Subcutaneous abdominal adipose tissue (tissue), 5 donors: Measurements from ENCODE around the gene MYBBP1A.

Experiments used
- H3K27ac ChIP-seq: one replicate; pipeline ENCODE4 v1.7.0; 2013; ENCODE audit warnings: low read depth, mild to moderate bottlenecking, inconsistent platforms, low read length, moderate library complexity
- H3K27me3 ChIP-seq, 5 donors: one replicate each; pipeline ENCODE4 v1.7.0; 2013; ENCODE audit warnings: low read length in 5 of 5, inconsistent platforms in 1 of 5; ENCODE audit not compliant: control insufficient read depth in 5 of 5, insufficient read depth in 4 of 5
- H3K36me3 ChIP-seq, 5 donors: one replicate each; pipeline ENCODE4 v1.7.0; 2013; ENCODE audit warnings: low read length in 5 of 5; ENCODE audit not compliant: control insufficient read depth in 5 of 5, insufficient read depth in 5 of 5
- H3K4me1 ChIP-seq, 5 donors: one replicate each; pipeline ENCODE4 v1.7.0; 2013; ENCODE audit warnings: low read length in 5 of 5, mild to moderate bottlenecking in 3 of 5, moderate library complexity in 1 of 5; ENCODE audit not compliant: control insufficient read depth in 5 of 5, insufficient read depth in 5 of 5
- H3K4me3 ChIP-seq, 5 donors: one replicate each; pipeline ENCODE4 v1.7.0; 2013; ENCODE audit warnings: low read length in 5 of 5, low read depth in 1 of 5
- H3K9ac ChIP-seq, 5 donors: one replicate each; pipeline ENCODE4 v1.7.0; 2013; ENCODE audit warnings: low read length in 5 of 5, mild to moderate bottlenecking in 4 of 5, moderate library complexity in 3 of 5
- H3K9me3 ChIP-seq, 5 donors: one replicate each; pipeline ENCODE4 v1.7.0; 2013; ENCODE audit warnings: low read length in 5 of 5; ENCODE audit not compliant: control insufficient read depth in 5 of 5
- donor health status: healthy.
- donor health status: healthy.
- donor health status: healthy.
- donor health status: healthy.
- donor health status: healthy.

Gene MYBBP1A

GRCh38 chr17:4544135-4544950 lies 10.8 kb downstream of the MYBBP1A start:
- H3K36me3 ChIP-seq, result peaks cover 0 to 99% (median 88%) of the 10 kb centered on the region in 5 donors

DNA sequence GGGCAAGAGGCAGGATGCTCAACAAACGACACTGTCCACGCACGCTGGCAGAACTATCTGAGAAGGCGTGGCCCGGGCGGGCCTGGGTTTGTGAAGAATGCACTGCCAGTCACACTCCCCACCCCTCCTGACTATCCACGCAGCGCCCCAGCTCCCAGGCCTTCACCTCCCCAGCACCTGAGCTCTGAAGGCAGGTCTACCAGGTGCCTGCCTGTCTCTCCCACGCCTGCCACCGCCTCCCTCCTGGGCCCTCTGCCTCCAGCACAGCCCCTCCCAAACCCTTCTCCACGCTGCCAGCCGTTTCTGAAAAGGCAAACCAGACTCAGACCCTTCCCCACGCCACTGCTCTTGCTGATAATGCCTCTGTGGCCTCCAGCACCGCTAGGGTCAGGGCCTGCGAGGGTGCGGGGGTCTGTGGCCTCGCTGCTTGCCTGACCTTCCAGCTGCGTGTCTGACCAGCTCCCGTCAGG lies 11.6 kb downstream of the MYBBP1A start:
- Histone ChIP-seq H3K9me3 (no peaks in the 10 kb centered on the region), H3K27ac (no peak overlapping the region), H3K36me3 (peaks cover 0 to 99% (median 85%) of the 10 kb centered on the region in 5 donors), H3K4me3 (no peak overlapping the region), H3K4me1 (peaks cover 0 to 34% (median 13%) of the 10 kb centered on the region in 5 donors), H3K27me3 (no peaks in the 10 kb centered on the region), H3K9ac (no peak overlapping the region)

More at GRCh38 chr17:4544135-4544950, 10.8 kb downstream of the MYBBP1A start:
- H3K9ac ChIP-seq, result no peak overlapping the region
- H3K27ac ChIP-seq, result no peak overlapping the region
- no peaks in the 10 kb centered on the region for H3K27me3 ChIP-seq
- peaks cover 0 to 26% (median 11%) of the 10 kb centered on the region in 5 donors for H3K4me1 ChIP-seq
- H3K4me3 ChIP-seq, result no peak overlapping the region
- H3K9me3 ChIP-seq, result no peaks in the 10 kb centered on the region

- Histone ChIP-seq H3K36me3 (peaks cover 0 to 99% (median 77%) of the 10 kb centered on the region in 5 donors), H3K27me3 (no peaks in the 10 kb centered on the region), H3K4me3 (no peak overlapping the region), H3K9me3 (no peaks in the 10 kb centered on the region), H3K4me1 (peaks cover under 1 to 42% (median 21%) of the 10 kb centered on the region in 5 donors), H3K9ac (no peak overlapping the region), H3K27ac (no peak overlapping the region)
These were observed 12.4 kb downstream of the MYBBP1A start for GRCh38 chr17:4542726-4543191.

DNA sequence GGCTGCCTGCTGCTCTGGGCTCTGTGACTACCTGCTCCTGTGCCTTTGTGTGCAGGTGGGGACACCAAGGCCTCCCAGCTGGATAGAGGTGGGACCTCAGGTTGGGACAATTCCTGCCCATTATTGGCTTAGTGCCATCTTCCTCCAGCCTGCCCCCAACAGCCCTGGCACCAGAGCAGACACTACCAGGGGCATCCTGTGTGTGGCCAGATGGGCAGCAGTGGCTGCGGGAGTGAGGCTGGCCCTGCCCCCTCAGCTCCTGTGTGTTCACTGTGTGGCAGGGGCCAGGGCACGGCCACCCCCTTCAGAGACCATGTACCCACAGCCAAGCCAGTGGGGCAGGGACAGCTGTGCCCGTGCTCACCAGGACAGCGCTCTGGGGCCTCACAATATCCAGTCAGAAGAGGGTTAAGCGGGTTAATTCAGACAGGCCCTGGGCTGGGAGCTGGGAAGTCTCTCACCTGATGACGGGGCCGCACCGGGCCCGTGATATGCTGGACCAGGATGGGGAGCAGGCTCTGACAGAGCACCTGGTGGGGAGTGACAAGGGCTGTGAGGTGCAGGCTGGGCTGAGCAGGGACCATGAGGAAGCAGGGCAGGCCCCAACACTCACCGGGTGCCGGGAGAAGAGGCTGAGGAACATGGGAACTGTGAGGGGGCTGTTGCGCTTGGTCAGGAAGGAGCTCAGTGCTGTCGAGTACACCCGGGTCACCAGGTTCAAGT lies 13.0 kb downstream of the MYBBP1A start:
- H3K9me3 ChIP-seq, result no peaks in the 10 kb centered on the region
- H3K4me3 ChIP-seq, result no peak overlapping the region
- H3K9ac ChIP-seq, result no peak overlapping the region
- H3K36me3 ChIP-seq, result peaks cover 0 to 96% (median 71%) of the 10 kb centered on the region in 5 donors
- peaks cover 7 to 48% (median 27%) of the 10 kb centered on the region in 5 donors for H3K4me1 ChIP-seq
- no peaks in the 10 kb centered on the region for H3K27me3 ChIP-seq
- H3K27ac ChIP-seq, result no peak overlapping the region

DNA sequence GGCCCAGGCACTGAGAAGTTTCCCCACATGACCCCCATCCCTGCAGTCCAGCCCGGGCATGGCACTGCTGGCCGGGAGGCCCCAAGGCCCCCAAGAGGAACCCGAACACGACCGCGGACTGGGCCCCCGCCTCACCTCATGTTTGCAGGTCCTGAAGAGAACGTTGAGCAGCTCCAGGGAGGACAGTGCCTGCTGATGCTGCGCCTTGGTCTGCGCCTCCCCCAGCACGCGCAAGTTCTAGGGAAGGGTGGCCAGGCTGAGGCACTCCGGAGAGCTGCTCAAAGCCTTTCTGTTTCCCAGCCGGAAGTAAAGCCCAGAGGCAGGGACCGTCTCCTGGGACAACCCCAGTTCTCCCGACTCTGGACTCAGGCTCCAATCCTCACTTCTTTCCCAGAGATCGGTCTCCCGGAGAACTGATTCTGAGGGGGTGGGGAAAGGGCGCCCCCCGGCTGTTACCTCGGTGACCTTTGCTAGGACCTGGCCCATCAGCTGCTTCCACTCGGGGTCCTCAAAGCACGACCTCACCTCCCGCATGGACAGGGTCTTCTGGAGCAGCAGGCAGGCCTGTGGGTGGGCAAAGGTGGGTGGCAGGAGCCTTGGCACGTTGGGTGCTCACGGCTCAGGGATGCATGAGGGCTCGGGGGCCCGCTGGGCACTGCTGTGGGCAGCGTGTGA lies 13.7 kb downstream of the MYBBP1A start:
- no peak overlapping the region for H3K9ac ChIP-seq
- H3K4me3 ChIP-seq, result no peak overlapping the region

GRCh38 chr17:4540687-4541327 lies 14.4 kb downstream of the MYBBP1A start:
- Histone ChIP-seq H3K27me3 (no peaks in the 10 kb centered on the region), H3K36me3 (peaks cover 0 to 82% (median 65%) of the 10 kb centered on the region in 5 donors), H3K4me3 (peak overlapping the region in 2 of 5 donors; percentile 6 to 9), H3K9ac (no peak overlapping the region), H3K4me1 (peaks cover 14 to 61% (median 40%) of the 10 kb centered on the region in 5 donors), H3K27ac (no peak overlapping the region), H3K9me3 (no peaks in the 10 kb centered on the region)

More for the DNA sequence above, 13.7 kb downstream of the MYBBP1A start:
- H3K9me3 ChIP-seq, result no peaks in the 10 kb centered on the region
- H3K27me3 ChIP-seq, result no peaks in the 10 kb centered on the region
- H3K4me1 ChIP-seq, result peaks cover 12 to 55% (median 34%) of the 10 kb centered on the region in 5 donors
- no peak overlapping the region for H3K27ac ChIP-seq
- H3K36me3 ChIP-seq, result peaks cover 0 to 89% (median 67%) of the 10 kb centered on the region in 5 donors

DNA sequence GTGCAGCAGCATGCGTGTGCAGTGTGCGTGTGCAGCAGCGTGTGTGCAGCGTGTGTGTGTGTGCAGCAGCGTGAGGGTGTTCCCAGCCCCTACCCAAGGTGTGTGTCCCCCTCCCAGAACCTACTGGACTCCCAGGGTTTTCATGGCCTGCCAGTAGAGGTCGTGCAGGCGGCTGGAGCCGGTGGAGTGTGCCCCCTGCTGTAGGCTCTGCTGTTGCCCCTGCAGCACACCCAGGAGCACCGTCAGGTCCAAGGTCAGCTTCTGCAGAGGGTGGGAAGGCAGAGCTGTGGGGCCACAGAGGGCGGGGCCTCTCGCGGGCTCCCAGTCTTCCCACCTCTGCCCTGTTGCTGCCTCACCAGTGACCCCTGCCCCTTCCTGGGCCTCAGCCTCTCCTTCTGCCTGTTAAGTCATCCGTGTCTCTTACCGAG lies 14.9 kb downstream of the MYBBP1A start:
- Histone ChIP-seq H3K27ac (no peak overlapping the region), H3K4me1 (peaks cover 14 to 66% (median 46%) of the 10 kb centered on the region in 5 donors), H3K4me3 (peak overlapping the region in 1 of 5 donors; percentile 9), H3K36me3 (peaks cover 0 to 77% (median 60%) of the 10 kb centered on the region in 5 donors), H3K9me3 (no peaks in the 10 kb centered on the region), H3K27me3 (no peaks in the 10 kb centered on the region), H3K9ac (no peak overlapping the region)

- Histone ChIP-seq H3K9me3 (no peaks in the 10 kb centered on the region), H3K27ac (no peak overlapping the region), H3K4me3 (no peak overlapping the region), H3K4me1 (peaks cover 14 to 71% (median 47%) of the 10 kb centered on the region in 5 donors), H3K9ac (no peak overlapping the region), H3K36me3 (peaks cover 0 to 72% (median 59%) of the 10 kb centered on the region in 5 donors), H3K27me3 (no peaks in the 10 kb centered on the region)
These were observed 15.5 kb downstream of the MYBBP1A start for GRCh38 chr17:4539576-4540223.

- no peaks in the 10 kb centered on the region for H3K27me3 ChIP-seq
- H3K9me3 ChIP-seq, result no peaks in the 10 kb centered on the region
- peaks cover 14 to 77% (median 53%) of the 10 kb centered on the region in 5 donors for H3K4me1 ChIP-seq
- no peak overlapping the region for H3K27ac ChIP-seq
- no peak overlapping the region for H3K4me3 ChIP-seq
- no peak overlapping the region for H3K9ac ChIP-seq
- peaks cover 0 to 66% (median 54%) of the 10 kb centered on the region in 5 donors for H3K36me3 ChIP-seq
These were observed 16.2 kb downstream of the MYBBP1A start for GRCh38 chr17:4539025-4539424.
